A673 (cell line): ENCODE results near the gene KCNK2.

ENCODE experiments used
- EZH2 ChIP-seq: fragments of 200-600 bp; sonication (generic); IDR thresholded peaks from 2 replicates; pipeline ENCODE4 v1.6.1; 2017; ENCODE audit warnings: borderline replicate concordance, low read depth, mild to moderate bottlenecking, mixed read lengths, antibody characterized with exemption, low read length; ENCODE audit not compliant: poor library complexity, severe bottlenecking
- TF ChIP-seq, protein P1 (sequence below): fragments of 300-800, 200-600 bp; sonication (generic); conservative IDR thresholded peaks from 2 replicates; pipeline ENCODE4 v1.5.1; 2017; ENCODE audit warnings: low read depth, mild to moderate bottlenecking, antibody characterized with exemption, low read length, moderate library complexity, mixed read lengths

DNA sequence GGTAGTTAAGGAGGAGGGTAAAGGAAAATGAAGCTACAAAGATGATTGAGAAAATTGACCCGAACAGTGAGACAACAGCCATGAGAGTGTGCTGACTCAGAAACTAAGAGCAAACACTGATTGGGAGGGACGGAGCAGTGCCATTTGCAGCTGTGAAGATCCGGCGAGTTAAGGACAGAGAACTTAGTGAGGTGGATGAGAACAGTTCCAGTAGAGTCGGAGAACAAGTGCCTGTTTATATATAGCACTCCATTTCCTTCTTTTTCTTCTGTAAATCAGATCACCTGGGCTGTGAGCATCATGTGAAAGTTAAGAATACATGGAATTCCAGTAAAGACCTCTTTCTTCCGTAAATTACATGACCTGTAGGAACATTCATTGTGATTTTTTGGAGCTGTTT lies 145.7 kb downstream of the KCNK2 start:
- TF ChIP-seq, protein P1, sequence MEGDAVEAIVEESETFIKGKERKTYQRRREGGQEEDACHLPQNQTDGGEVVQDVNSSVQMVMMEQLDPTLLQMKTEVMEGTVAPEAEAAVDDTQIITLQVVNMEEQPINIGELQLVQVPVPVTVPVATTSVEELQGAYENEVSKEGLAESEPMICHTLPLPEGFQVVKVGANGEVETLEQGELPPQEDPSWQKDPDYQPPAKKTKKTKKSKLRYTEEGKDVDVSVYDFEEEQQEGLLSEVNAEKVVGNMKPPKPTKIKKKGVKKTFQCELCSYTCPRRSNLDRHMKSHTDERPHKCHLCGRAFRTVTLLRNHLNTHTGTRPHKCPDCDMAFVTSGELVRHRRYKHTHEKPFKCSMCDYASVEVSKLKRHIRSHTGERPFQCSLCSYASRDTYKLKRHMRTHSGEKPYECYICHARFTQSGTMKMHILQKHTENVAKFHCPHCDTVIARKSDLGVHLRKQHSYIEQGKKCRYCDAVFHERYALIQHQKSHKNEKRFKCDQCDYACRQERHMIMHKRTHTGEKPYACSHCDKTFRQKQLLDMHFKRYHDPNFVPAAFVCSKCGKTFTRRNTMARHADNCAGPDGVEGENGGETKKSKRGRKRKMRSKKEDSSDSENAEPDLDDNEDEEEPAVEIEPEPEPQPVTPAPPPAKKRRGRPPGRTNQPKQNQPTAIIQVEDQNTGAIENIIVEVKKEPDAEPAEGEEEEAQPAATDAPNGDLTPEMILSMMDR = no peak
- TF ChIP-seq EZH2 = no peak
